Body of pancreas (tissue), 4 donors: ENCODE measurements around the gene NMBR. TPM values are rescaled to one million over a fixed set of nuclear protein-coding genes. Genes with fewer than 3 reads are reported as not detected.
"Not testable (repeated sequence)": the region's sequence is repeated elsewhere in the genome, so short reads cannot be mapped to it uniquely, and the experiment has no call there.

ENCODE experiments used
- ATAC-seq: fragments of 150-250 bp; one replicate; pipeline ENCODE4 v1.9.1; 2016
- DNase-seq, 4 donors: peaks; one replicate each; pipeline ENCODE4 v3.0.0-alpha.2; 2019
- H3K27ac ChIP-seq, 4 donors: fragments of 200-600 bp; sonication (generic); 1 replicate in 3 of 4; 2 replicates in 1 of 4; pipeline versions ENCODE4 v1.5.1 to v1.6.1; 2016 to 2019; ENCODE audit warnings: mild to moderate bottlenecking in 1 of 4, mixed read lengths in 1 of 4, moderate library complexity in 1 of 4
- H3K27me3 ChIP-seq, 2 donors: fragments of 200-600 bp; sonication (generic); one replicate each; pipeline ENCODE4 v1.6.0; 2016; ENCODE audit warnings: mild to moderate bottlenecking in 1 of 2
- H3K36me3 ChIP-seq, 2 donors: fragments of 200-600 bp; sonication (generic); replicated peaks in 1 of 2; 2 replicates each; pipeline ENCODE4 v1.5.1; 2016; ENCODE audit warnings: low read depth in 2 of 2; ENCODE audit not compliant: insufficient read depth in 1 of 2
- H3K4me1 ChIP-seq: fragments of 200-600 bp; sonication (generic); one replicate; pipeline ENCODE4 v1.6.0; 2016
- H3K4me3 ChIP-seq, 2 donors: fragments of 200-600 bp; sonication (generic); 1 replicate in 1 of 2; 2 replicates in 1 of 2; pipeline ENCODE4 v1.5.1; 2016 to 2019
- H3K9me3 ChIP-seq, 3 donors: fragments of 200-600 bp; sonication (generic); 1 replicate in 2 of 3; 2 replicates in 1 of 3; pipeline ENCODE4 v1.5.1; 2016
- CTCF ChIP-seq, 7 experiments: fragments of 450-650 bp in 4 of 7; fragments of 200-600 bp in 3 of 7; sonication (generic) in 3 of 7; IDR thresholded peaks; one replicate each; pipeline ENCODE4 v1.5.1; 2016 to 2019; ENCODE audit warnings: antibody characterized with exemption in 7 of 7
- POLR2A ChIP-seq, 3 donors: fragments of 450-650 bp; IDR thresholded peaks; one replicate each; pipeline ENCODE4 v1.6.1; 2016; ENCODE audit warnings: antibody characterized with exemption in 3 of 3, mild to moderate bottlenecking in 2 of 3
- WGBS, 2 donors: methylation state at CpG; one replicate each; pipeline ENCODE4 v1.1.5; 2017; 5-methylcytosine and 5-hydroxymethylcytosine counted together
- intact Hi-C: fragments of 100-400 bp; cut with DNase I; formaldehyde crosslinking; loops from one replicate; pipeline ENCODE4 v1.15.1; 2023
- total RNA-seq, 2 donors: library from RNA; depleted of rRNA; stranded (reverse); fragments of >200 nt; gene quantifications; one replicate each; pipeline ENCODE4 v1.1.0, GENCODE V29; 2016

The NMBR gene
- total RNA-seq, 2 donors from 2014 or later = not detected

DNA sequence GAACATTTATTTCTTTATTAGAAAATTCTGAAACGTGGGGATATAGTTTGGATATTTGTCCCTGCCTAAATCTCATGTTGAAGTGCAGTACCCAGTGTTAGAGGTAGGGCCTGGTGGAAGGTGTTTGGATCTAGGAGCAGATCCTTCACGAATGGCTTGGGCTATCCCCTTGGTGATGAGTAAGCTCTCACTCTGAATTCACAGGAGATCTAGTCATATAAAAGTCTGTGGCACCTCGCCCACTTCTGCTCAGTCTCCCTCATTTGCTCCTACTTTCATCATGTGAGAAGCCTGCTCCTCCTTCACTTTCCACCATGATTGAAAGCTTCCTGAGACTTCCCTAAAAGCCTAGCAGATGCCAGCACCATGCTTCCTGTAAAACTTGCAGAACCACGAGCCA, 111.0 kb downstream of the NMBR start:
- WGBS, 2 donors = 48 to 59% methylated on average over 4 of the region's 4 CpGs
- ATAC-seq (no peak), DNase-seq (no peak)
- TF ChIP-seq CTCF (IDR thresholded peaks at IDR 0.05) = no peak
- TF ChIP-seq POLR2A (IDR thresholded peaks at IDR 0.05) = no peak
- Histone ChIP-seq H3K27me3 (no peaks in the 10 kb centered on the region), H3K4me3 (no peak overlapping the region), H3K36me3 (no peaks in the 10 kb centered on the region), H3K9me3 (no peaks in the 10 kb centered on the region), H3K27ac (no peak overlapping the region), H3K4me1 (peaks cover 5% of the 10 kb centered on the region)
- intact Hi-C loops = no loop called here

- WGBS, 2 donors = 20% methylated on average over 4 of the region's 4 CpGs
- no peaks in the 10 kb centered on the region for H3K27me3 ChIP-seq
Observed at GRCh38 chr6:142031035-142031434, 115.9 kb downstream of the NMBR start.

GRCh38 chr6:142030115-142030619, 116.8 kb downstream of the NMBR start:
- intact Hi-C loops = no loop called here
- 61 to 73% methylated on average over 11 of the region's 11 CpGs for WGBS, 2 donors
- peaks cover 7% of the 10 kb centered on the region for H3K4me1 ChIP-seq
- H3K27me3 ChIP-seq = no peaks in the 10 kb centered on the region
- DNase-seq (no peak), ATAC-seq (no peak)
- no peaks in the 10 kb centered on the region for H3K36me3 ChIP-seq
- TF ChIP-seq POLR2A (IDR thresholded peaks at IDR 0.05) = no peak
- no peak for TF ChIP-seq CTCF (IDR thresholded peaks at IDR 0.05)
- H3K4me3 ChIP-seq = no peak overlapping the region
- no peak overlapping the region for H3K27ac ChIP-seq
- H3K9me3 ChIP-seq = no peaks in the 10 kb centered on the region

More at GRCh38 chr6:142031035-142031434, 115.9 kb downstream of the NMBR start:
- Histone ChIP-seq H3K4me3 (no peak overlapping the region), H3K4me1 (peaks cover 7% of the 10 kb centered on the region), H3K27ac (no peak overlapping the region), H3K36me3 (no peaks in the 10 kb centered on the region), H3K9me3 (no peaks in the 10 kb centered on the region)
- ATAC-seq (no peak), DNase-seq (no peak)
- intact Hi-C loops = no loop called here
- TF ChIP-seq CTCF (IDR thresholded peaks at IDR 0.05) (no peak), POLR2A (IDR thresholded peaks at IDR 0.05) (no peak)

DNA sequence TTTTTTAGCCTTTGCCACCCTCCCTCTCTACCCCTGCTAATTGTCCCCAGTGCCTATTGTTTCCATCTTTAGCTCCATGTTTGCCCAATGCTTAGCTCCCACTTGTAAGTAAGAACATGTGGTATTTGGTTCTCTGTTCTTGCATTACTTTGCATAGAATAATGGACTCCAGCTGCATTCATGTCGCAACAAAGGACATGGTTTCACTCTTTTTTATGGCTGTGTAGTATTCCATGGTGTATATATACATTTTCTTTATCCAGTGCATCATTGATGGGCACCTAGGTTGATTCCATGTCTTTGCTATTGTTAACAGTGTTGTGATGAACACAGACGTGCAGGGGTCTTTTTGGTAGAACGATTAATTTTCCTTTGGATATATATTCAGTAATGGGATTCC, 118.4 kb downstream of the NMBR start:
- H3K9me3 ChIP-seq = no peaks in the 10 kb centered on the region
- no peaks in the 10 kb centered on the region for H3K27me3 ChIP-seq
- WGBS, 2 donors = 72 to 82% methylated on average over 3 of the region's 3 CpGs
- ATAC-seq (no peak), DNase-seq (no peak)
- H3K4me3 ChIP-seq = no peak overlapping the region
- intact Hi-C loops = no loop called here
- H3K27ac ChIP-seq = no peak overlapping the region
- H3K4me1 ChIP-seq = peaks cover 7% of the 10 kb centered on the region
- H3K36me3 ChIP-seq = no peaks in the 10 kb centered on the region
- no peak for TF ChIP-seq POLR2A (IDR thresholded peaks at IDR 0.05)
- no peak for TF ChIP-seq CTCF (IDR thresholded peaks at IDR 0.05)

DNA sequence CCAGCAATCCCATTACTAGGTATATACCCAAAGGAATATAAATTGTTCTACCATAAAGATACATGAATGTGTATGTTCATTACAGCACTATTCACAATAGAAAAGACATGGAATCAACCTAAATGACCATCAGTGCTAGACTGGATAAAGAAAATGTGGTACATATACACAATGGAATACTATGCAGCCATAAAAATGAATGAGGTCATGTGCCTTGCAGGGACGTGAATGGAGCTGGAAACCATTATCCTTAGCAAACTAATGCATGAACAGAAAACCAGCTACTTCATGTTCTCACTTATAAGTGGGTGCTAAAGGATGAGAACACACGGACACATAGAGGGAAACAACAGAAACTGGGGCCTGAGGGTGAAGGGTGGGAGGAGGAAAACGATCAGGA, 119.1 kb downstream of the NMBR start:
- ATAC-seq, intact Hi-C loops, H3K27ac ChIP-seq, DNase-seq, H3K9me3 ChIP-seq, H3K36me3 ChIP-seq, H3K4me1 ChIP-seq, H3K4me3 ChIP-seq, H3K27me3 ChIP-seq: not testable (repeated sequence)
- 56 to 64% methylated on average over 3 of the region's 3 CpGs for WGBS, 2 donors
